22Rv1 (cell line): ENCODE data around the gene PTK7.

Experiments used
- CTCF ChIP-seq: fragments of 450-650 bp; IDR thresholded peaks from 2 replicates; pipeline ENCODE4 v1.5.1; 2017; ENCODE audit warnings: mild to moderate bottlenecking
- ZFX ChIP-seq: fragments of 450-650 bp; IDR thresholded peaks from 2 replicates; pipeline ENCODE4 v1.6.1; 2017; ENCODE audit warnings: antibody characterized with exemption, borderline replicate concordance

GRCh38 chr6:43115365-43115764 lies 39.3 kb downstream of the PTK7 start:
- TF ChIP-seq CTCF: no peak
- TF ChIP-seq ZFX: no peak
